Measurements from ENCODE around the gene TRIM74.
A peak's percentile ranks its signal among the peaks of the same experiment; 100 is the strongest.

TRIM74 gene

DNA sequence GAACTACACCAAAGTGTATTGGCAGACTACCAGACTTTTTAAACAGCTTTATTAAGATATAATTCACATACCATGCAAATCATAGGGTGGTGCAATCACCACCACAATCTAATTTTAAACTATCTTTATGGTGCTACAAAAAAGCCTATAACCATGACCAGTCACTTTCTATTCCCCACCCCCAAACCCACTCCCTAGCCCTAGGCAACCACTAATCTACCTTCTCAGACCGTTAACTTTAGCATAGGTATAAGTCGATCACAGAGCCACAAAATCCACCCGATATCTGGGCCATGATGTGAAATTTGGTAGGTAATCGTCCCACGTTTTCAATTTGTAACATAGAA, 44.9 kb downstream of the TRIM74 start:
- Histone ChIP-seq H3K9me3 (ENCODE audit: control insufficient read depth, insufficient read depth, low read depth, low read length) (no peaks in the 10 kb centered on the region), H3K36me3 (ENCODE audit: control insufficient read depth in 2 of 2, insufficient read depth in 1 of 2, low read length in 2 of 2) (peaks cover 33 to 35% of the 10 kb centered on the region in 2 experiments), H3K27ac (ENCODE audit: extremely low read depth, low read depth, low read length) (peak overlapping the region; percentile 51), H3K4me3 (ENCODE audit: low read depth, low read length) (peak overlapping the region; percentile 82), H3K4me1 (ENCODE audit: control insufficient read depth, insufficient read depth, low read length) (peaks cover 6% of the 10 kb centered on the region)
- CTCF ChIA-PET = no interaction called here
- POLR2A ChIA-PET = no interaction called here
- TF ChIP-seq ZBTB17 (tag by site-specific recombination; IDR thresholded peaks at IDR 0.05) (peak; percentile 99), ZNF555 (tag by site-specific recombination; conservative IDR thresholded peaks at IDR 0.05) (no peak), KLF17 (tag by site-specific recombination; IDR thresholded peaks at IDR 0.05) (peak; percentile 12; the same call in 1 of the 2 replicates), ZNF707 (tag by site-specific recombination; IDR thresholded peaks at IDR 0.05) (no peak), ZNF211 (tag by site-specific recombination; IDR thresholded peaks at IDR 0.05; ENCODE audit: low read depth) (no peak)
- TF ChIP-seq, protein P1, sequence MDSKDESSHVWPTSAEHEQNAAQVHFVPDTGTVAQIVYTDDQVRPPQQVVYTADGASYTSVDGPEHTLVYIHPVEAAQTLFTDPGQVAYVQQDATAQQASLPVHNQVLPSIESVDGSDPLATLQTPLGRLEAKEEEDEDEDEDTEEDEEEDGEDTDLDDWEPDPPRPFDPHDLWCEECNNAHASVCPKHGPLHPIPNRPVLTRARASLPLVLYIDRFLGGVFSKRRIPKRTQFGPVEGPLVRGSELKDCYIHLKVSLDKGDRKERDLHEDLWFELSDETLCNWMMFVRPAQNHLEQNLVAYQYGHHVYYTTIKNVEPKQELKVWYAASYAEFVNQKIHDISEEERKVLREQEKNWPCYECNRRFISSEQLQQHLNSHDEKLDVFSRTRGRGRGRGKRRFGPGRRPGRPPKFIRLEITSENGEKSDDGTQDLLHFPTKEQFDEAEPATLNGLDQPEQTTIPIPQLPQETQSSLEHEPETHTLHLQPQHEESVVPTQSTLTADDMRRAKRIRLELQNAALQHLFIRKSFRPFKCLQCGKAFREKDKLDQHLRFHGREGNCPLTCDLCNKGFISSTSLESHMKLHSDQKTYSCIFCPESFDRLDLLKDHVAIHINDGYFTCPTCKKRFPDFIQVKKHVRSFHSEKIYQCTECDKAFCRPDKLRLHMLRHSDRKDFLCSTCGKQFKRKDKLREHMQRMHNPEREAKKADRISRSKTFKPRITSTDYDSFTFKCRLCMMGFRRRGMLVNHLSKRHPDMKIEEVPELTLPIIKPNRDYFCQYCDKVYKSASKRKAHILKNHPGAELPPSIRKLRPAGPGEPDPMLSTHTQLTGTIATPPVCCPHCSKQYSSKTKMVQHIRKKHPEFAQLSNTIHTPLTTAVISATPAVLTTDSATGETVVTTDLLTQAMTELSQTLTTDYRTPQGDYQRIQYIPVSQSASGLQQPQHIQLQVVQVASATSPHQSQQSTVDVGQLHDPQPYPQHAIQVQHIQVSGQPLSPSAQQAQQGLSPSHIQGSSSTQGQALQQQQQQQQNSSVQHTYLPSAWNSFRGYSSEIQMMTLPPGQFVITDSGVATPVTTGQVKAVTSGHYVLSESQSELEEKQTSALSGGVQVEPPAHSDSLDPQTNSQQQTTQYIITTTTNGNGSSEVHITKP (tag by site-specific recombination; IDR thresholded peaks at IDR 0.05) = no peak

DNA sequence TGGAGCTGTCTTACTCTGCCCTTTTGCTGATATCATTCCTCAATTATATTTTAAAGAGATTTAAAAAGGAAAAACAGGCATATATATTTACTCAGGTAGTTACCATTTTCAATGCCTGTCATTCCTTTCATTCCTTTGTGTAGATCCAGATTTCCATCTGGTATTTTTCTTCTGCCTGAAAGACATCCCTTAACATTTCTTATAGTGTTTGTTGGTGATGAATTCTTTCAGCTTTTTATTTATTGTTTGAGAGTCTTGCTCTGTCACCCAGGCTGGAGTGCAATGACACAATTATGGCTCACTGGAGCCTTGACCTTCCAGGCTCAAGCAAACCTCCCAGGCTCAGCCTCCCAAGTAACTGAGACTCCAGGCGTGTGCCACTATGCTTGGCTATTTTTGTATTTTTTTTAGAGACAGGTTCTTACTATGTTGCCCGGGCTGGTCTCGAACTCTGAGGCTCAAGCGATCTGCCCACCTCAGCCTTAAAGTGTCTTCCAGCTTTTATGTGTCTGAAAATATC, 50.0 kb downstream of the TRIM74 start:
- CTCF ChIA-PET = interaction anchor here (0.6 kb wide), 1 partner anchor 514 kb away, joined by 3 read pairs; no protein-coding TSS in a partner anchor
- H3K9me3 ChIP-seq (ENCODE audit: control insufficient read depth, insufficient read depth, low read depth, low read length) = no peaks in the 10 kb centered on the region
- no peak overlapping the region for H3K27ac ChIP-seq (ENCODE audit: extremely low read depth, low read depth, low read length)
- peaks cover 5% of the 10 kb centered on the region for H3K4me1 ChIP-seq (ENCODE audit: control insufficient read depth, insufficient read depth, low read length)
- POLR2A ChIA-PET = interaction anchor here (1.2 kb wide), 1 partner anchor 90 kb away, joined by 3 read pairs; no protein-coding TSS in a partner anchor
- peaks cover 10 to 14% of the 10 kb centered on the region in 2 experiments; a peak in 2 of 3 replicates for H3K36me3 ChIP-seq (ENCODE audit: control insufficient read depth in 2 of 2, insufficient read depth in 1 of 2, low read length in 2 of 2)
- H3K4me3 ChIP-seq (ENCODE audit: low read depth, low read length) = no peak overlapping the region
- TF ChIP-seq ZNF433 (tag by site-specific recombination; IDR thresholded peaks at IDR 0.05; ENCODE audit: low read depth) = no peak
- no peak for TF ChIP-seq ZNF555 (tag by site-specific recombination; conservative IDR thresholded peaks at IDR 0.05)
- TF ChIP-seq ZNF398 (tag by site-specific recombination; IDR thresholded peaks at IDR 0.05) = no peak
- no peak for TF ChIP-seq ZNF324 (tag by site-specific recombination; IDR thresholded peaks at IDR 0.05)
- no peak for TF ChIP-seq OSR2 (tag by site-specific recombination; IDR thresholded peaks at IDR 0.05)
- no peak for TF ChIP-seq SP3 (tag by site-specific recombination; IDR thresholded peaks at IDR 0.05)
- no peak for TF ChIP-seq ZBTB1 (tag by site-specific recombination; IDR thresholded peaks at IDR 0.05)
- TF ChIP-seq HOXA7 (CRISPR knock-in tag; IDR thresholded peaks at IDR 0.05; ENCODE audit: borderline replicate concordance) = no peak
- no peak for TF ChIP-seq ZNF354C (tag by site-specific recombination; IDR thresholded peaks at IDR 0.05; ENCODE audit: borderline replicate concordance, low read depth)

Measured in HEK293 (cell line).